Uterus (tissue), 2 donors: Measurements from ENCODE around the gene TPRA1.

ENCODE experiments used
- POLR2A ChIP-seq, 2 donors: fragments of 450-650 bp; IDR thresholded peaks; one replicate each; pipeline ENCODE4 v1.6.1; 2016; ENCODE audit warnings: antibody characterized with exemption in 2 of 2, mild to moderate bottlenecking in 1 of 2, moderate library complexity in 1 of 2
- TF ChIP-seq, protein P1 (sequence below), 4 experiments: fragments of 200-600 bp in 2 of 4; fragments of 450-650 bp in 2 of 4; sonication (generic) in 2 of 4; IDR thresholded peaks; one replicate each; pipeline ENCODE4 v1.5.1; 2016 to 2019; ENCODE audit warnings: antibody characterized with exemption in 4 of 4, mild to moderate bottlenecking in 2 of 4, moderate library complexity in 1 of 4

DNA sequence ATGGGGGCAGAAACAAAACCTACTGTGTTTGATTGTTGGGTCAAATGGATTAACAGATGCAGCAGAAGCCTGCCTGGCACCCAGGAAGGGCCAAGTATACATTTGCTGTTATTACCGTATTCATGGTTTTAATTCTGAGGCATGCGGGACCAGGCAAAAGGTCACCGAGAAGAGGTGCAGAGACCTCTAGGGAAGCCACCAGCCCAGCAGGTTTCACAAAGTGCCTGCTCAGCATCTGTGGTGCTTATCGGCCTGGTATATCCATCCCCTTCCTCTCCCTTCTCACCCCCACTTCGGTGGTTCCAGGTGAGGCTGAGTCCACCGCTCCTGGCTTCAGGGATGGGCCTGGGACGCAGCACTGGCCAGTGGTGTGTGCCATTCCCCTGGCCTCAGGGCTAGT, 13.1 kb downstream of the TPRA1 start:
- TF ChIP-seq, protein P1, sequence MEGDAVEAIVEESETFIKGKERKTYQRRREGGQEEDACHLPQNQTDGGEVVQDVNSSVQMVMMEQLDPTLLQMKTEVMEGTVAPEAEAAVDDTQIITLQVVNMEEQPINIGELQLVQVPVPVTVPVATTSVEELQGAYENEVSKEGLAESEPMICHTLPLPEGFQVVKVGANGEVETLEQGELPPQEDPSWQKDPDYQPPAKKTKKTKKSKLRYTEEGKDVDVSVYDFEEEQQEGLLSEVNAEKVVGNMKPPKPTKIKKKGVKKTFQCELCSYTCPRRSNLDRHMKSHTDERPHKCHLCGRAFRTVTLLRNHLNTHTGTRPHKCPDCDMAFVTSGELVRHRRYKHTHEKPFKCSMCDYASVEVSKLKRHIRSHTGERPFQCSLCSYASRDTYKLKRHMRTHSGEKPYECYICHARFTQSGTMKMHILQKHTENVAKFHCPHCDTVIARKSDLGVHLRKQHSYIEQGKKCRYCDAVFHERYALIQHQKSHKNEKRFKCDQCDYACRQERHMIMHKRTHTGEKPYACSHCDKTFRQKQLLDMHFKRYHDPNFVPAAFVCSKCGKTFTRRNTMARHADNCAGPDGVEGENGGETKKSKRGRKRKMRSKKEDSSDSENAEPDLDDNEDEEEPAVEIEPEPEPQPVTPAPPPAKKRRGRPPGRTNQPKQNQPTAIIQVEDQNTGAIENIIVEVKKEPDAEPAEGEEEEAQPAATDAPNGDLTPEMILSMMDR (IDR thresholded peaks at IDR 0.05): no peak
- no peak for TF ChIP-seq POLR2A (IDR thresholded peaks at IDR 0.05)
